H1 (cell line): ENCODE measurements around the gene BACE2. TPM values are rescaled to one million over a fixed set of nuclear protein-coding genes. Genes with fewer than 3 reads are reported as not detected.

Experiments used
- BCL11A ChIP-seq, 2 experiments: IDR thresholded peaks; one replicate each; pipeline ENCODE4 v1.6.1; 2011; ENCODE audit warnings: low read depth in 2 of 2, low read length in 2 of 2, mild to moderate bottlenecking in 2 of 2
- BRCA1 ChIP-seq: IDR thresholded peaks from 2 replicates; pipeline ENCODE4 v1.6.1; 2012; ENCODE audit warnings: low read depth, low read length, improper control_type of control experiment
- CBX5 ChIP-seq: fragments of 300-800, 300-1000 bp; sonication (generic); IDR thresholded peaks from 2 replicates; pipeline ENCODE4 v1.7.1; 2016; ENCODE audit warnings: antibody characterized with exemption, low read length, low read depth
- SAP30 ChIP-seq: fragments of 300-600 bp; sonication (generic); IDR thresholded peaks from 2 replicates; pipeline ENCODE4 v1.7.1; 2012; ENCODE audit warnings: low read length, moderate library complexity, mild to moderate bottlenecking, inconsistent platforms; ENCODE audit not compliant: insufficient read depth, insufficient replicate concordance
- SP2 ChIP-seq: IDR thresholded peaks from 2 replicates; pipeline ENCODE4 v1.6.1; 2012; ENCODE audit warnings: mild to moderate bottlenecking, low read length, inconsistent platforms
- TBP ChIP-seq: IDR thresholded peaks from 2 replicates; pipeline ENCODE4 v1.6.1; 2011; ENCODE audit warnings: low read depth, low read length, improper control_type of control experiment
- TCF12 ChIP-seq: IDR thresholded peaks from 2 replicates; pipeline ENCODE4 v1.6.1; 2011; ENCODE audit warnings: low read depth, mild to moderate bottlenecking, low read length
- ZNF274 ChIP-seq: IDR thresholded peaks from 2 replicates; pipeline ENCODE4 v1.7.0; 2012; ENCODE audit warnings: low read length, borderline replicate concordance; ENCODE audit errors: extremely low read depth
- polyA plus RNA-seq, 7 experiments: library from polyadenylated mRNA; depleted of rRNA in 3 of 7; stranded (reverse) in 5 of 7; unstranded in 2 of 7; fragments of >200 nt in 5 of 7; fragments of 200-250 nt in 2 of 7; gene quantifications; 1 replicate in 5 of 7; 2 replicates in 1 of 7; 4 replicates in 1 of 7; pipeline versions ENCODE4 v1.2.1 to v1.2.3, GENCODE V29; 2011 to 2013; ENCODE audit warnings: missing spikeins in 2 of 7, mixed read lengths in 2 of 7
- total RNA-seq: library from RNA; stranded (reverse); fragmentation: NEBNext Ultra II Directional; extraction: Animal tissue kit (Norgen Biotek cat#: 25700); gene quantifications from 2 replicates; pipeline ENCODE4 v1.2.1, GENCODE V29; 2021
- TF ChIP-seq, protein P1 (sequence below): fragments of 300-600 bp; sonication (generic); IDR thresholded peaks from 2 replicates; pipeline ENCODE4 v1.7.1; 2012; ENCODE audit warnings: low read length, moderate library complexity, mild to moderate bottlenecking, inconsistent platforms; ENCODE audit not compliant: insufficient replicate concordance
- TF ChIP-seq, protein P2 (sequence below): IDR thresholded peaks from 2 replicates; pipeline ENCODE4 v1.6.1; 2011; ENCODE audit warnings: low read depth, mild to moderate bottlenecking, low read length; ENCODE audit not compliant: insufficient read depth

The BACE2 gene
- total and polyA plus RNA-seq, 2 of the 8 experiments (the other 6 are each of a cell fraction or from before 2014, with no cell fraction given) = 8.1 to 10.9 TPM

DNA sequence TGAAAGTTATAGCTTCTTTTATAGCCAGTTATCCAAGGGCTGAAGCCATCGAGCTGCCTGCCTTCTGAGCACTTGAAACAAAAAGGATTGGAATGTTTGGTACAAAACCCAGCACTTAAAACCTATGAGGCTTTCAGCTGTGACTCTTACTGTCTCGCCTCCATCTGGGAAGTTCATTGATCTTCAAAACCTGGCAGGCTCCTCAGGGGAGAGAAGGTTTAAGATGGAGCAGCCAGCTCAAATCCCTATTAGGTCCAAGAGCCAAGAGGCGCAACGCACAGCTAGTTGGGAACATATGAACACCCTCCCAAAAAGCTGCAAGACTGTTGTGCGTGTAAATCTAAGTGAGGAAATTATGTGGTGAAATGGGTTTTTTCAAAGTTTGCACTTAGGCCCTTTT, 33.4 kb downstream of the BACE2 start (continued):
- TF ChIP-seq, protein P1, sequence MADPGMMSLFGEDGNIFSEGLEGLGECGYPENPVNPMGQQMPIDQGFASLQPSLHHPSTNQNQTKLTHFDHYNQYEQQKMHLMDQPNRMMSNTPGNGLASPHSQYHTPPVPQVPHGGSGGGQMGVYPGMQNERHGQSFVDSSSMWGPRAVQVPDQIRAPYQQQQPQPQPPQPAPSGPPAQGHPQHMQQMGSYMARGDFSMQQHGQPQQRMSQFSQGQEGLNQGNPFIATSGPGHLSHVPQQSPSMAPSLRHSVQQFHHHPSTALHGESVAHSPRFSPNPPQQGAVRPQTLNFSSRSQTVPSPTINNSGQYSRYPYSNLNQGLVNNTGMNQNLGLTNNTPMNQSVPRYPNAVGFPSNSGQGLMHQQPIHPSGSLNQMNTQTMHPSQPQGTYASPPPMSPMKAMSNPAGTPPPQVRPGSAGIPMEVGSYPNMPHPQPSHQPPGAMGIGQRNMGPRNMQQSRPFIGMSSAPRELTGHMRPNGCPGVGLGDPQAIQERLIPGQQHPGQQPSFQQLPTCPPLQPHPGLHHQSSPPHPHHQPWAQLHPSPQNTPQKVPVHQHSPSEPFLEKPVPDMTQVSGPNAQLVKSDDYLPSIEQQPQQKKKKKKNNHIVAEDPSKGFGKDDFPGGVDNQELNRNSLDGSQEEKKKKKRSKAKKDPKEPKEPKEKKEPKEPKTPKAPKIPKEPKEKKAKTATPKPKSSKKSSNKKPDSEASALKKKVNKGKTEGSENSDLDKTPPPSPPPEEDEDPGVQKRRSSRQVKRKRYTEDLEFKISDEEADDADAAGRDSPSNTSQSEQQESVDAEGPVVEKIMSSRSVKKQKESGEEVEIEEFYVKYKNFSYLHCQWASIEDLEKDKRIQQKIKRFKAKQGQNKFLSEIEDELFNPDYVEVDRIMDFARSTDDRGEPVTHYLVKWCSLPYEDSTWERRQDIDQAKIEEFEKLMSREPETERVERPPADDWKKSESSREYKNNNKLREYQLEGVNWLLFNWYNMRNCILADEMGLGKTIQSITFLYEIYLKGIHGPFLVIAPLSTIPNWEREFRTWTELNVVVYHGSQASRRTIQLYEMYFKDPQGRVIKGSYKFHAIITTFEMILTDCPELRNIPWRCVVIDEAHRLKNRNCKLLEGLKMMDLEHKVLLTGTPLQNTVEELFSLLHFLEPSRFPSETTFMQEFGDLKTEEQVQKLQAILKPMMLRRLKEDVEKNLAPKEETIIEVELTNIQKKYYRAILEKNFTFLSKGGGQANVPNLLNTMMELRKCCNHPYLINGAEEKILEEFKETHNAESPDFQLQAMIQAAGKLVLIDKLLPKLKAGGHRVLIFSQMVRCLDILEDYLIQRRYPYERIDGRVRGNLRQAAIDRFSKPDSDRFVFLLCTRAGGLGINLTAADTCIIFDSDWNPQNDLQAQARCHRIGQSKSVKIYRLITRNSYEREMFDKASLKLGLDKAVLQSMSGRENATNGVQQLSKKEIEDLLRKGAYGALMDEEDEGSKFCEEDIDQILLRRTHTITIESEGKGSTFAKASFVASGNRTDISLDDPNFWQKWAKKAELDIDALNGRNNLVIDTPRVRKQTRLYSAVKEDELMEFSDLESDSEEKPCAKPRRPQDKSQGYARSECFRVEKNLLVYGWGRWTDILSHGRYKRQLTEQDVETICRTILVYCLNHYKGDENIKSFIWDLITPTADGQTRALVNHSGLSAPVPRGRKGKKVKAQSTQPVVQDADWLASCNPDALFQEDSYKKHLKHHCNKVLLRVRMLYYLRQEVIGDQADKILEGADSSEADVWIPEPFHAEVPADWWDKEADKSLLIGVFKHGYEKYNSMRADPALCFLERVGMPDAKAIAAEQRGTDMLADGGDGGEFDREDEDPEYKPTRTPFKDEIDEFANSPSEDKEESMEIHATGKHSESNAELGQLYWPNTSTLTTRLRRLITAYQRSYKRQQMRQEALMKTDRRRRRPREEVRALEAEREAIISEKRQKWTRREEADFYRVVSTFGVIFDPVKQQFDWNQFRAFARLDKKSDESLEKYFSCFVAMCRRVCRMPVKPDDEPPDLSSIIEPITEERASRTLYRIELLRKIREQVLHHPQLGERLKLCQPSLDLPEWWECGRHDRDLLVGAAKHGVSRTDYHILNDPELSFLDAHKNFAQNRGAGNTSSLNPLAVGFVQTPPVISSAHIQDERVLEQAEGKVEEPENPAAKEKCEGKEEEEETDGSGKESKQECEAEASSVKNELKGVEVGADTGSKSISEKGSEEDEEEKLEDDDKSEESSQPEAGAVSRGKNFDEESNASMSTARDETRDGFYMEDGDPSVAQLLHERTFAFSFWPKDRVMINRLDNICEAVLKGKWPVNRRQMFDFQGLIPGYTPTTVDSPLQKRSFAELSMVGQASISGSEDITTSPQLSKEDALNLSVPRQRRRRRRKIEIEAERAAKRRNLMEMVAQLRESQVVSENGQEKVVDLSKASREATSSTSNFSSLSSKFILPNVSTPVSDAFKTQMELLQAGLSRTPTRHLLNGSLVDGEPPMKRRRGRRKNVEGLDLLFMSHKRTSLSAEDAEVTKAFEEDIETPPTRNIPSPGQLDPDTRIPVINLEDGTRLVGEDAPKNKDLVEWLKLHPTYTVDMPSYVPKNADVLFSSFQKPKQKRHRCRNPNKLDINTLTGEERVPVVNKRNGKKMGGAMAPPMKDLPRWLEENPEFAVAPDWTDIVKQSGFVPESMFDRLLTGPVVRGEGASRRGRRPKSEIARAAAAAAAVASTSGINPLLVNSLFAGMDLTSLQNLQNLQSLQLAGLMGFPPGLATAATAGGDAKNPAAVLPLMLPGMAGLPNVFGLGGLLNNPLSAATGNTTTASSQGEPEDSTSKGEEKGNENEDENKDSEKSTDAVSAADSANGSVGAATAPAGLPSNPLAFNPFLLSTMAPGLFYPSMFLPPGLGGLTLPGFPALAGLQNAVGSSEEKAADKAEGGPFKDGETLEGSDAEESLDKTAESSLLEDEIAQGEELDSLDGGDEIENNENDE = no peak
- TF ChIP-seq, protein P2, sequence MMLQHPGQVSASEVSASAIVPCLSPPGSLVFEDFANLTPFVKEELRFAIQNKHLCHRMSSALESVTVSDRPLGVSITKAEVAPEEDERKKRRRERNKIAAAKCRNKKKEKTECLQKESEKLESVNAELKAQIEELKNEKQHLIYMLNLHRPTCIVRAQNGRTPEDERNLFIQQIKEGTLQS = no peak
- TF ChIP-seq BRCA1 (no peak), ZNF274 (no peak), CBX5 (no peak), BCL11A (IDR thresholded peaks at IDR 0.05; ENCODE audit: low read depth in 2 of 2, low read length in 2 of 2) (no peak), SAP30 (no peak), TBP (no peak), SP2 (no peak), TCF12 (no peak)
- TF ChIP-seq, all 59 proteins: peak for 0
